ENCODE data around the gene PIAS4.

DNA sequence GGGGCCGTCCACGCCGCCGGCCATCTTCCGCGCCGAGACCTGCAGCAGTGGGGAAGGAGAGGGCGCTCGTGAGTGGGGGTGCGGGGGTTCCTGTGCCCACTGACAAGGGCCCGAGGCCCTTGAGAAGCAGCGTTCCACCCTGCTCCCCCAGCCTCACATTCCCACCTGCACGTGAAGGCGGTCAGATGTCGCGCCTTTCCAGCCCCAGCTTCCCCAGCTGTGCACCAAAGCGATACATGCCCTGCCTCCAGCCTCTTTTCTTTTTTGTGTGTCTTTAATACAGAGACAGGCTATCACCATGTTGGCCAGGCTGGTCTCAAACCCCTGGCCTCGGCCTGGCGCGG, 47.6 kb downstream of the PIAS4 start:
- TF ChIP-seq, protein P1, sequence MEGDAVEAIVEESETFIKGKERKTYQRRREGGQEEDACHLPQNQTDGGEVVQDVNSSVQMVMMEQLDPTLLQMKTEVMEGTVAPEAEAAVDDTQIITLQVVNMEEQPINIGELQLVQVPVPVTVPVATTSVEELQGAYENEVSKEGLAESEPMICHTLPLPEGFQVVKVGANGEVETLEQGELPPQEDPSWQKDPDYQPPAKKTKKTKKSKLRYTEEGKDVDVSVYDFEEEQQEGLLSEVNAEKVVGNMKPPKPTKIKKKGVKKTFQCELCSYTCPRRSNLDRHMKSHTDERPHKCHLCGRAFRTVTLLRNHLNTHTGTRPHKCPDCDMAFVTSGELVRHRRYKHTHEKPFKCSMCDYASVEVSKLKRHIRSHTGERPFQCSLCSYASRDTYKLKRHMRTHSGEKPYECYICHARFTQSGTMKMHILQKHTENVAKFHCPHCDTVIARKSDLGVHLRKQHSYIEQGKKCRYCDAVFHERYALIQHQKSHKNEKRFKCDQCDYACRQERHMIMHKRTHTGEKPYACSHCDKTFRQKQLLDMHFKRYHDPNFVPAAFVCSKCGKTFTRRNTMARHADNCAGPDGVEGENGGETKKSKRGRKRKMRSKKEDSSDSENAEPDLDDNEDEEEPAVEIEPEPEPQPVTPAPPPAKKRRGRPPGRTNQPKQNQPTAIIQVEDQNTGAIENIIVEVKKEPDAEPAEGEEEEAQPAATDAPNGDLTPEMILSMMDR (IDR thresholded peaks at IDR 0.05; ENCODE audit: insufficient read depth, low read length, poor library complexity, severe bottlenecking) = no peak
- no peak for TF ChIP-seq EZH2phosphoT487 (conservative IDR thresholded peaks at IDR 0.05; ENCODE audit: low read length)

Measured in SU-DHL-6 (cell line).